ENCODE data around the gene NPAS2. TPM values are rescaled to one million over a fixed set of nuclear protein-coding genes. Genes with fewer than 3 reads are reported as not detected.

Gene NPAS2
- total RNA-seq, 1 donor from 2014 or later: 8.2 TPM

DNA sequence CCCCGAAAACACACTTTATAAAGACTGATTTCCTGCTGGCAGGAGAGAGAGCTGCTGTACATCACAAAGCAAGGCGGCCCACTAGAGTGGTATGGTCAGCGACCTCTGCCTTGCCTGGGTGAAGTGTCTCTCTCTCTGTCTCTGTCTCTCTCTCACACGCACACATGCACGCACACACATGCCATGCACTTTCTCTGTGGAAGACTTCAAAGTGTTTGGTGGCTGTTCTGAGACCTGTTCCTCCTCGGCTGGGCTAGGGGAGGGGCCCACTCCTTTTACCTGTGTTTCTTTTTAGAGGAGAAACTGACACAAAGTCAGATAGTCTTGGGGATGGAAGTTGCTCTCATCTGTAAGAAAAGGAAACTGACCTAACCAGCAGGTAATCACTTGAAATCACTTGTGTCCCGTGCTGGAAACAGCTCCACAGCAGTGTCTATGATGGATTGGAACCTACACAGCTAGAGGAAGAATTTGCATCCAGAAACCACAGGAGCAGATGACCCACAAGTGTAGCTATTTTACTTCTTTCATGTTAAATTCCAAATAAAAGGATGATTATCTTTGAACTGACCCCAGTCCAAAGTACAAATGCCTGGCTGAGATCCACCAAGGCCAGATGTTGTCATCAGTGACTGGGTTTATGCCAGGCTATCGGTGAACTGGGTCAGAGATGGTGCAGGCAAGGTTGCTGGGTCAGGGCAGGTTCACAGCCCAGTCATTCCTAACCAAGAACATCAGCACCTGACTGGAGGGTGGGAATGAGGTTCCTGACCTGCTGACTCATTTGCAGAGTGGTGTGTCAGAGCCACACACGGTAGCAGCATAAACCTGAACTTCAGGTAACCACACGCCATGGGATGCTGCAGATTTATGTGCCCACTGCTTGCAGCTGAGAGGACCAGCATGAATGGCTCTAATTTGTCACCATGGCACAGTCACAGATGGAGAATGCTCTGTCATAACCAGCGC lies 63.0 kb downstream of the NPAS2 start:
- FAIRE-seq (no peak), DNase-seq (ENCODE audit: low read depth) (peak; percentile 90)
- H3K4me3 ChIP-seq (ENCODE audit: low read depth, low read length): no peak overlapping the region
- H3K27me3 ChIP-seq (ENCODE audit: control insufficient read depth, insufficient read depth, low read length): no peaks in the 10 kb centered on the region
- TF ChIP-seq CTCF (IDR thresholded peaks at IDR 0.05; ENCODE audit: insufficient read depth, low read length, severe bottlenecking): no peak
- H3K36me3 ChIP-seq (ENCODE audit: control insufficient read depth, insufficient read depth, low read length): no peaks in the 10 kb centered on the region

GRCh38 chr2:100884145-100884621 lies 64.2 kb downstream of the NPAS2 start:
- no peaks in the 10 kb centered on the region for H3K36me3 ChIP-seq (ENCODE audit: control insufficient read depth, insufficient read depth, low read length)
- H3K4me3 ChIP-seq (ENCODE audit: low read depth, low read length): no peak overlapping the region
- no peak for TF ChIP-seq CTCF (IDR thresholded peaks at IDR 0.05; ENCODE audit: insufficient read depth, low read length, severe bottlenecking)
- DNase-seq (ENCODE audit: low read depth): no peak
- no peaks in the 10 kb centered on the region for H3K27me3 ChIP-seq (ENCODE audit: control insufficient read depth, insufficient read depth, low read length)
- FAIRE-seq: no peak

DNA sequence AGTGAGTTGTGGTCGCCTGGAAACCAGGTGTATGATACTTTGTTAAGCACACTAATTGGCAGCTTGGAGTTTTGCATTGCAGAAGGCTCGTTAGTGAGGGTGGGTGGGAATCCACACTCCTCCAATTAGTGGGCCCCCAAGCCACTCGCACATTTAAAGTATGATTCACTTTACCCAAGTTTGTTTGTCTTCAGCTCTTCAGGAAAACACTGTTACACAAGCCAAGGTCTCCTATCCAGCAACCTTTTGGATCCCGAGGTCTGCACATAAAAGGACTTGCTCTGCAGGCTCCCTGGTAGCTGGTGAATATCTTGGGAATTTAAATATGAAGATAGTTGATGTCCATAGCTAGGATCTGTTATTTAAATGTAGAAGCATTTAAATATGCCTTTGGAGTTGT lies 66.1 kb downstream of the NPAS2 start:
- H3K4me3 ChIP-seq (ENCODE audit: low read depth, low read length): no peak overlapping the region
- DNase-seq (ENCODE audit: low read depth): no peak
- no peak for FAIRE-seq
- no peak for TF ChIP-seq CTCF (IDR thresholded peaks at IDR 0.05; ENCODE audit: insufficient read depth, low read length, severe bottlenecking)
- H3K27me3 ChIP-seq (ENCODE audit: control insufficient read depth, insufficient read depth, low read length): no peaks in the 10 kb centered on the region
- H3K36me3 ChIP-seq (ENCODE audit: control insufficient read depth, insufficient read depth, low read length): no peaks in the 10 kb centered on the region

- FAIRE-seq: no peak
- H3K36me3 ChIP-seq (ENCODE audit: control insufficient read depth, insufficient read depth, low read length): peaks cover 4% of the 10 kb centered on the region
- no peak for TF ChIP-seq CTCF (IDR thresholded peaks at IDR 0.05; ENCODE audit: insufficient read depth, low read length, severe bottlenecking)
- H3K4me3 ChIP-seq (ENCODE audit: low read depth, low read length): no peak overlapping the region
- DNase-seq (ENCODE audit: low read depth): no peak
- H3K27me3 ChIP-seq (ENCODE audit: control insufficient read depth, insufficient read depth, low read length): no peaks in the 10 kb centered on the region
Measured at GRCh38 chr2:100887039-100887578, 67.2 kb downstream of the NPAS2 start.

DNA sequence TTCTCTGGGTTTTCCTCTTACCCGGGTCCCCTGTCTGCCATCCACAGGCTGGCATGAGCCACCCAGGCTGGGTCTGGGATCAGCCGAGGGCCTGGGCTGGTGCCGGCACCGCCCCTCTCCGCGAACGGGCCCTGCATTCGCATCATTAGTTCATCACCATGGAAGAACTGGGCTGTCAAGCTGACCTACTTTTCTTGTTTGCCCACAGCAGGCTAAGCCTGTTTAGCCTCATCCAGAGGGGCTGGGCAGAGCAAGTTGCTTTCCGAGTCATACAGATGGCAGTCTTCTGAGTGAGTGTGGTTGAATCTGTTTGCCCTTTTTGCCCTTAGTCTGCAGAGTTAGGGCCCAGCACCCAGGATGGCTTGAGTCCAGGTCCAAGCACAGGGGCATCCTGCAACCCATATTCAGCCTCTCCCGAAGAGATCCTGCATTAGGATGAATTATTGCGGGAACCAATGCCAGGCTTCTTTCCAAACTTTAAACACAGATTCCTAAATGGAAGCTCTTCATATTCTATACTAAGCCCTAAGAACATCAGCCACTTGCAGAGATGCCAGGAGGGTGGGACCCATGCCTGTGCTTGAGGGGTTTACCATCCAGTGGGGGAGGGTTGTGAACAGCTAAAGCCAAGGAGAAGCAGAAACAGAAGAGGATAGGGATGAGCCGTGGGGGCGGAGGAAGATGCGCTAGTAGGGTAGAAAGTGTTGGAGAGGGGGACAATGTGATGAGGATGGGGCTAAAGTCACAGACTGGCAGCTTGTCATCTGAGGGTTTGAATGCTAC lies 68.0 kb downstream of the NPAS2 start:
- DNase-seq (ENCODE audit: low read depth) (peak; percentile 59), FAIRE-seq (no peak)
- Histone ChIP-seq H3K4me3 (ENCODE audit: low read depth, low read length) (no peak overlapping the region), H3K27me3 (ENCODE audit: control insufficient read depth, insufficient read depth, low read length) (no peaks in the 10 kb centered on the region), H3K36me3 (ENCODE audit: control insufficient read depth, insufficient read depth, low read length) (peaks cover 4% of the 10 kb centered on the region)
- no peak for TF ChIP-seq CTCF (IDR thresholded peaks at IDR 0.05; ENCODE audit: insufficient read depth, low read length, severe bottlenecking)
